DOHH2 (cell line): ENCODE data around the gene PLA2G2A.

Experiments used
- CTCF ChIP-seq: fragments of 200-600 bp; sonication (generic); IDR thresholded peaks from one replicate; pipeline ENCODE4 v1.5.1; 2014; ENCODE audit warnings: antibody characterized with exemption, mild to moderate bottlenecking, low read depth, low read length; ENCODE audit not compliant: poor library complexity, severe bottlenecking
- EZH2phosphoT487 ChIP-seq: fragments of 200-600 bp; sonication (generic); IDR thresholded peaks from 2 replicates; pipeline ENCODE4 v1.6.1; 2017; ENCODE audit warnings: borderline replicate concordance, mild to moderate bottlenecking, antibody characterized with exemption, low read length, moderate library complexity, mixed read lengths

GRCh38 chr1:20008391-20008841, 29.0 kb upstream of the PLA2G2A start:
- TF ChIP-seq CTCF (no peak), EZH2phosphoT487 (no peak)
